SKM-1 (cell line): ENCODE data around the gene SULT4A1.

ENCODE experiments used
- DNase-seq: peaks from one replicate; lab custom pipeline; 2025; ENCODE audit not compliant: unreplicated experiment; lab: John Stamatoyannopoulos, UW

The SULT4A1 gene

GRCh38 chr22:43812149-43812842 is 50.0 kb downstream of the SULT4A1 start, which contains the start of gene EFCAB6:
EFCAB6 (minus strand) TSS chr22:43812305; CDS start chr22:43782318, 29,987 bp downstream.
- peak; percentile 3 for DNase-seq

GRCh38 chr22:43811777-43812148 is 50.5 kb downstream of the SULT4A1 start:
- no peak for DNase-seq

GRCh38 chr22:43802897-43803495 is 59.3 kb downstream of the SULT4A1 start:
- DNase-seq: no peak

GRCh38 chr22:43800970-43801369 is 61.3 kb downstream of the SULT4A1 start:
- no peak for DNase-seq

GRCh38 chr22:43798492-43798891 is 63.8 kb downstream of the SULT4A1 start:
- DNase-seq: no peak

- no peak for DNase-seq
Measured at GRCh38 chr22:43796567-43796966, 65.7 kb downstream of the SULT4A1 start.

GRCh38 chr22:43795320-43795719 is 67.0 kb downstream of the SULT4A1 start:
- no peak for DNase-seq

GRCh38 chr22:43792905-43793304 is 69.4 kb downstream of the SULT4A1 start:
- no peak for DNase-seq

- DNase-seq: no peak
Measured at GRCh38 chr22:43789452-43789851, 72.9 kb downstream of the SULT4A1 start.

- DNase-seq: no peak
Measured at GRCh38 chr22:43783777-43784176, 78.5 kb downstream of the SULT4A1 start.

GRCh38 chr22:43782448-43782847 is 79.9 kb downstream of the SULT4A1 start:
- no peak for DNase-seq

- DNase-seq: no peak
Measured at GRCh38 chr22:43777286-43777685, 85.0 kb downstream of the SULT4A1 start.

GRCh38 chr22:43776081-43776670 is 86.1 kb downstream of the SULT4A1 start:
- DNase-seq: no peak
